ENCODE results near the gene MSANTD2.

Gene MSANTD2

DNA sequence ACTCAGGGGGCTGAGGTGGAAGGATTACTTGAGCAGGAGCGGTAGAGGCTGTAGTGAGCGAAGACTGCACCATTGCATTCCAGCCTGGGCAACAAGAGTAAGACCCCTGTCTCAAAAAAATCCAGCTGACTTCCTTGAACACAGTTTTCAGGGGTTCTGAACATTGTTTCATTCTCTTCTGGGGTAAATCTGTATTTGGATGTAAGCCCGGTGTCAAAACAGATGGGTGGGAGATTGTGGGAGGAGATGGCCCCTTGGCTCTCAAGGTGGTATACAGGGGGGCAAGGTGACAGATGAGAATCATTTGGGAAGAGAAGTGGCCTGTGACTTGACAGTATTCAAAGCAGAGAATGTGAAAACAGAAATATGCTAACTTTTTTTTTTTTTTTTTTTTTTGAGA lies 42.9 kb downstream of the MSANTD2 start:
- TF ChIP-seq GATA1 (IDR thresholded peaks at IDR 0.05; ENCODE audit: low read depth, low read length) (no peak), POLR2A (IDR thresholded peaks at IDR 0.05; ENCODE audit: low read length) (no peak)
- DNase-seq = no peak

DNA sequence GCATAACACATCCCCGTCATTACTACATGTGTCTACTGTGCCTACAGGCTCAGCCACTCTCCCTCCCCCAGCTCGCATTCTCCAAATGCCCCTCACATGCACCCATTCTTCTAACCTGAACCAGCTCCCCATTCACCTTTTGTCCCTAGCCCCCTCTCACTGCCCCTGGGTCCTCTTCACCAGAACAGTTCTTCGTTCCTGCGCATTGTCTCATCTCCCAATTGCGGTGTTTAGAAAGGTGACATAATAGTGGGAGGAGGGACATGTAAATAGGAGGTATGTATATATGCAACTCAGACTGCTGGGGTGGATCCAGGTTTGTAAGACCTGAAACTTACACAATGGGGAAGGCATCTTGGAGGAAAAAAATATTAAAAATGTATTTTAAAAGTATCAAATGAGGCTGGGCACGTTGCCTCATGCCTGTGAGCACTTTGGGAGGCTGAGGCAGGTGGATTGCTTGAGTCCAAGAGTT lies 43.4 kb downstream of the MSANTD2 start:
- DNase-seq = no peak
- TF ChIP-seq POLR2A (IDR thresholded peaks at IDR 0.05; ENCODE audit: low read length) (no peak), GATA1 (IDR thresholded peaks at IDR 0.05; ENCODE audit: low read depth, low read length) (no peak)

DNA sequence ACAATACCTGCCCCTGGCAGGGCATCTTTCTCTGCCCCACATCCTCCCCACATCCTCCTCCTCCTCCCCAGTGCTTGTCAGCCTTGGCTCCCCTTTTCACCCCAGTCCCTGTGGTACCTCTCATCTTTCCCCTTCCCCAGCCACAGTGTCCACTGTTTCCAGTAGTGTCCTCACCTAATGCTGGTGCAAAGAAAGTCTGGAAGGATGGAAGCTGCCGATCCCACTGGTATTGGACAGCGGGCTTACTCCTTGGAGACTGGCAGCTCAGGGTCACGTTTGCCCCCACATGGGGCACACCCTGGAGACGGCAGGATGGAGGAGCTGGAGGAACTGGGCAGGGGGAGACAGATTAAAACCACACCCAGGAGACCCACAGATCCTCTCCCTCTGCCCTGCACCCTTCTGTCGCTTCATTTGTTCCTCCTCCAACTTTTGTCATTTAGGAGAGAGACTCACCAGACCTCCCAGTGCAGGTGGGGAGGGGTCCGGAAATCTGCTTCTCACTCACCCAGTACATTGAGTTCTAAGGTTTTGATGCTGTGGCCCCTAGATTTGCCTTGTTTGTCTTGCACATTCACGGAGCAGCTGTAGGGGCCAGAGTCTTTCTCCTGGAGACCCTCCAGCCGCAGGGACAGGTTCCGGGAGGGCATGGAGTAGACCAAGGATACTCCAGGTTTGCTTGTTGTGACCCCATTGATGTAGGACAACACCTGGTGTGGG lies 44.0 kb downstream of the MSANTD2 start:
- TF ChIP-seq GATA1 (IDR thresholded peaks at IDR 0.05; ENCODE audit: low read depth, low read length) = no peak
- no peak for TF ChIP-seq POLR2A (IDR thresholded peaks at IDR 0.05; ENCODE audit: low read length)
- DNase-seq = no peak

DNA sequence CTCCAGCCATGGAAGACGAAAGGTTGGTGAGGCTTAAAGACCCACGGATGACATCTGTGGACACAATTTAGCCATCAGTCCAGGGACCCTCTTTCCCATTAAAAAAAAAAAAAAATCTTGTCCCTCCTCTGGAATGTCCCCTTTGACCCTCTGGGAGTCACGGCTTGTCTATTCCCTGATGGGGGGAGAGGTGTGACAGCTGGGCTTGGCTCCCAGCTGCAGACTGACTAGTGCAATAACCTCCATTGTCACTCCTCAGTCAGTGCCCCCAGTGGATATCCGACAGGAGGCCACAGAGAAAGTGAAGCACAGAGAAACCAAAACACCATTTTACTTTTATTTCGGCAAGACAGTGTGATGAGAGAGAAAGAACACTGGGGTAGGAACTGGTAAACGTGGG lies 45.5 kb downstream of the MSANTD2 start:
- TF ChIP-seq POLR2A (IDR thresholded peaks at IDR 0.05; ENCODE audit: low read length) (no peak), GATA1 (IDR thresholded peaks at IDR 0.05; ENCODE audit: low read depth, low read length) (no peak)
- DNase-seq = no peak

DNA sequence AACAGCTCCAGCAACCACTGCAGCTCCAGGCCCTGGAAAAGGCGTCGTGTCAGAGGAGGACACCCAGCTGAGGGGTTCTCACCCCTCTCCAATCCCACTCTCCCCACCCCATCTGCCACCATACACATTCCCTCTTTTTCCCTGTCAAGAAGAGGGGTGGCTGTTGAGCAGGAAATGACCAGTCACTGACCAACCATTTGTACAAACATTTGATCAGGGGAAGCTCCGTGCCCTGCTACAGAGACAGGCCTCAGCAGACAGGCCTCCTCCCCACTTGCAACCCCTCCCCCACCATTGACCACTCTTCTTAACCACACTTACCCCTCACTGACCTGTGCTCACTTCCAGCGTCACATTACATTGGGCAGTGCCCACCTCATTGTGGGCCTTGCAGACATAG lies 45.9 kb downstream of the MSANTD2 start:
- no peak for DNase-seq
- no peak for TF ChIP-seq GATA1 (IDR thresholded peaks at IDR 0.05; ENCODE audit: low read depth, low read length)
- TF ChIP-seq POLR2A (IDR thresholded peaks at IDR 0.05; ENCODE audit: low read length) = no peak

DNA sequence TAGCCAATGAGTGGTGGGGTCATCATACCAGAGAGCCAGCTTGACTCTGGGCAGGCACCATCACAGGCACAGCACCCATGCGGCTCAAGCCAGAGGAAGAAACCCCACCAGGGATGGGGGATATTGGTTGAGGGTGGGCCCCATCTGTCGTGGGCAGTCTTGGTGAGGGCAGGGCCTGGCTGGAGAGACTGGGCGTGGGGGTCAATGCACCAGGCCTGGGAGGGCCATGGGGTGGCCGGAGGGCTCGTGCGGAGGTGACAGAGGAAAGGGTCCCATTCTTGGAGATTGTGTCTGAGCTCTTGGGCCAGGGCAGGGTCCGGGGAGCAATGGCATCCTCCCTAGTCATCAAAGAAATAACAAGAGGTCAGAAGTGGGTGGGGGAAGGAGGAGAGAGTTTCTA lies 46.6 kb downstream of the MSANTD2 start:
- TF ChIP-seq GATA1 (IDR thresholded peaks at IDR 0.05; ENCODE audit: low read depth, low read length) (no peak), POLR2A (IDR thresholded peaks at IDR 0.05; ENCODE audit: low read length) (no peak)
- no peak for DNase-seq

DNA sequence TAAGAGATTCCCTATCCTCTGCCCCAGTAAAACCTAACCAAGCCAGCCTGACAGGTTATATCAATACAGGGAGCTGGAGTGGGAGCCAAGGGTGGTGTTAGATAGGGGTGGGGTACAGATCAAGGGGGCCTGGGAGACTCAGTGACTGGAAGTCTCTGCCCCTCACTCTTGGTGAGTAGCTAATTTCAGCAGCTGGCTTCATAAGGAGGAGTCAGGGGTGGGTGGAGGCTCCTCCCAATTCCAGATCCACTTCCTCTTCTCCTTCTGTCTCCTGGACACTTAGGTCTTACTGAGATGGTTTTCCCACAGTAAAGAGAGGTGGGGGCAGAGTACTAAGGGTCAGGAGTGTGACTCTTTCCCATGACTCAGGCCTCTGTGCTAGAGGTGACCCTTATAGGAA lies 47.0 kb downstream of the MSANTD2 start:
- no peak for TF ChIP-seq POLR2A (IDR thresholded peaks at IDR 0.05; ENCODE audit: low read length)
- TF ChIP-seq GATA1 (IDR thresholded peaks at IDR 0.05; ENCODE audit: low read depth, low read length) = no peak
- no peak for DNase-seq

DNA sequence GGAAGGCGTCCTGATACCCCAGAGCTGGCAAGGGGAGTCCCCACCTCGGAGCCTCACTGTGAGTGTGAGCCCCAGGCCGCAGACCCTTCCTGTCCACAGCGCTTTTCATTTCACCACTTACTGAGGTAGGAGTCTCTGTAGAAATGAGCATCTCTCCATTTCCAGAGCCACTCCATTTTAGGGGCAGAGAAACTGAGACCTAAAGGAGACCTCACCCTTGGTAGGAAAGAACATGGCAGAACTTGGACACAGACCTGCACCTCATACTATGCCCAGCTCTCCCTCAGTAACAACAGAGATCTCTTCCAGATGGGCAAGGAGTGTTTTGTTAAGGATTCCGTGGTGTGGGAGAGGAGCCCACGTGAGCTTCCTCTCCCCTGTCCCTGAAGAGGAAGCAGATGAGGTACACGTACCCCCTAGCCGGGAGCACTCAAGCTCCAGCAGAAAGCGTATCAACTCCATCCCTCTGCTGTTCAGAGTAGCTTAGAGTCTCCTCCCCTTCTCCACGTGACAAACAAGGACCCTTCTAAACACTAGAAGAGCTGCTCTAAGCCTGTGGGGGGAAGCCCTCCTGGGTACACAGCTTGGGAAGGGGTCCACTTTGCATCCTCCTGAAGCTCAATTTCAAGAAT lies 47.6 kb downstream of the MSANTD2 start:
- DNase-seq = no peak
- TF ChIP-seq POLR2A (IDR thresholded peaks at IDR 0.05; ENCODE audit: low read length) = no peak
- no peak for TF ChIP-seq GATA1 (IDR thresholded peaks at IDR 0.05; ENCODE audit: low read depth, low read length)

DNA sequence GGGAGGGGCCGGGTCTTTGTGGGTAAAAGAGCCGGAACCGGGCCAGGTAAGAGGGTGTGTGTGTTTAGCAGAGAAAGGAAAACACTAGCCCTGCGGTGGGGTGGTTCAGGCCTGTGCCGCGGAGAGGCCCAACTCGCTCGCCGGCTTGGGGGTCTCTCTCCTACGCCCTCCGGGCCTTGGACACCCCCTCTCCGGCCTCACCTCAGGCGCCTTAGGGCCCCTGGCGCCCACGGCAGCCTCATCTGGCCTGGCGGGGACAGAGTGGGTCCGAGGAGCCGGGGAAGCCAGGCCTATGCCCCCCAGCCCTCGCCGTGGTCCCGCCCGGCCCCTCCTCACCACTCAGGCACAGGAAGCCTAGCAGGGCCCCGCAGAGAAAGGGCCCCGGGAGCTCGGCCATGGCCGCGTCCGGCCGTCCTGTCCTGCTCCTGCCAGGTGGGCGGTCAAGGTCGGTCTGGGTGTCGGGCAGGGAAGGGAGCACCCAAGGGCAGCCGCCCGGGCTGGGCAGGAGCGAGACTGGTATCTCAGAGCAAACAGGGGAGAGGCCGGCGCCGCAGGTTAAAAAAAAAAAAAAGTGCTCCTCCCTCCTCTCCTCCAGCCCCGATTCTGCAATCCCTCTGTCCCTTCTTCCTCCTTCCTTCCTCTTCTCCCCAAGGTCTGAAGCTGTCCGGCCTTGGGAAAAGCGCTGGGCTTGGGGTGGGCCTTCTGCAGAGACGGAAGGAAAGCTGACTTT lies 48.3 kb downstream of the MSANTD2 start, which contains the start of gene VSIG2:
Gene VSIG2 (minus strand): TSS at position 515 of the 730 bp plus-strand sequence. CDS start 118 bp downstream, at position 397.
- no peak for TF ChIP-seq POLR2A (IDR thresholded peaks at IDR 0.05; ENCODE audit: low read length)
- TF ChIP-seq GATA1 (IDR thresholded peaks at IDR 0.05; ENCODE audit: low read depth, low read length) = no peak
- DNase-seq = no peak

DNA sequence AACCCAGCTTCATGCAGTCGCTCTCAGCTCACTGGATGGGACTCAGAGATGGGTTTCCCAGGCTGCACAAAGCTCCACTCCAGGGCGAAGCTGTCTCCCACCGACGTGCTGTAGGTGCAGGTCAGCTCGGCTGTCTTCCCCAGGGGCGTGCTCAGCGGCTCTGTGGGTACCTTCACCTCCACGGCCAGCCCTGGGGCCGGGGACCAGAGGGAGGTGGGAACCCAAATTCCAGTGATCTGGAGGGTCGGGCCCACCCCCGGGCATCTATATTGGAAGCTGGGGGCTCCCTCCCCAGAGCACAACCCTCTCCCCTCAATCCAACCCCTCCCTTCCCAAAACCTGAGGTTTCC lies 48.8 kb downstream of the MSANTD2 start:
- no peak for DNase-seq
- TF ChIP-seq GATA1 (IDR thresholded peaks at IDR 0.05; ENCODE audit: low read depth, low read length) = no peak
- TF ChIP-seq POLR2A (IDR thresholded peaks at IDR 0.05; ENCODE audit: low read length) = no peak

DNA sequence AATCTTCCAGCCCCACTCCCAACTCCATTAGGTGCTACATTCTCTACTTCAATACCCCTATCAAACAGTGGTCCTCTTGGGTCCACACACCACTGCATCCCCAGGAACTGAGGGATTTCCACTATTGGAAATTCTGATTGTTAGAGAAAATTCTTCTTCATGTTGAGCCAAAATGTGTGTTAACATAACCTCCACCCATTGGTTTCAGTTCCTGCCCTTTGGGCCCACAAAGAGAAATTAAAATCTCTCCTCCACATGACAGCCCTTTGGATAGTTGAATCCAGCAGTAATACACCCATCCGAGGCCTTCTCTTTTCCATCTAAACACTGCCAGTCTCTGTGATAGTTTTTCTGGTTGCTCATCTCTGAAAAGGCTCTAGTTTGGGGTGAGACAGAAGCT lies 50.3 kb downstream of the MSANTD2 start:
- DNase-seq = no peak
- TF ChIP-seq POLR2A (IDR thresholded peaks at IDR 0.05; ENCODE audit: low read length) = no peak
- no peak for TF ChIP-seq GATA1 (IDR thresholded peaks at IDR 0.05; ENCODE audit: low read depth, low read length)

DNA sequence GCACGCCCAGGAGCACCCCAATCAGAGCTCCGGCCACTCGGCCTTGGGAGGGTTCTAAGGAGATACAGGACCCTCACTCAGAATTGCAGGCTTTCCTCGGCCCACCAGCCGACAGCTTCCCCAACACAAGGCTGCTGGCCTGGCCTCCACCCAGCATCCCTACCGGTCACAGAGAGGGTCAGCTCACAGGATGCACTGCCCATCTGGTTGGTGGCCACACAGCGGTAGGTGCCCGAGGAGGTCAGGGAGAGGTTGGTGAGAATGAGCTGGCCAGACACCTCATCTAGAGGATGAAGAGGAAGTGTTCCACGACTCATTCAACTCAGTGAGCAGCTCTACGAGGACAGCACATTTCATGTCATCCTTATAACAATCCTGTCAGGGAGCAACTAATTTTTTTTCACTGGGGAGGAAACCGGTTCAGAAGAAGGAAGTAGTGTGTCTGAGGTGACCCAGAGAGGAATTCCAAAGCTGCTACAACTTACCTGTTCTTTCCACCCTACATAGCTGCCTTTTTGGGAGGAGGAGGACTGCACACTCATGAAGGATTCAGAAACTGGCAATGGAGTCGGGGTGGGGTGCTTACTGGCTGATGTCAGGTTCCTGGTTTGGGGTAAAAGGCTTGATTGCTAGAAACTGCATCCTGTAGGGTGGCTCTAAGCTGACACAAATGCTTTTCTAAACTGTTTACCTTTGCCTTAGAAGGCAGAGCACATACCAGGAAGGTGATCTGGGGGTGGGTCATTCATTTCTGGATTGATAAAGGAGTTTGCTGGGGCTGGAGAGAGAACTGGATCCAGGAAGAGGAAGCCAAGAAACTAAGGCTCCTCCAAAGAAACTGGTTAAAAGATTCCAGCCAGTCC lies 51.5 kb downstream of the MSANTD2 start:
- DNase-seq = no peak
- TF ChIP-seq POLR2A (IDR thresholded peaks at IDR 0.05; ENCODE audit: low read length) (no peak), GATA1 (IDR thresholded peaks at IDR 0.05; ENCODE audit: low read depth, low read length) (no peak)

DNA sequence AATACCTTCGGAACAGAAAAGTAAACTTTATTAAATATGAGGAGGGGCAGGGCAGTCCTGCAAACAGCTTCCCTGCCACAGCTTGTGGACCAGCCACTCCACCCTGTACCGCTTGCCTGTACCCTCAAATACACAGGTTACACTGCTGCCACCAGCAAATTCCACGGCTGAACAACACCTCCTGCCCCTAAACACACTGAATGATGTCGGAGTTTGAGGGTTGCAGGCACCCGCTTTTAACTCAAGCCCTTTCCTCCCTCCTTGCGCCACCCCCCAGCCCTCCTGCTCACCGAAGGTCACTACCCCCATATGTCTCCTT lies 52.1 kb downstream of the MSANTD2 start:
- no peak for DNase-seq
- TF ChIP-seq GATA1 (IDR thresholded peaks at IDR 0.05; ENCODE audit: low read depth, low read length) (no peak), POLR2A (IDR thresholded peaks at IDR 0.05; ENCODE audit: low read length) (no peak)

Measured in erythroblast (primary cell).